Small intestine (tissue), 7 donors: ENCODE measurements around the gene AGR3. TPM values are rescaled to one million over a fixed set of nuclear protein-coding genes. Genes with fewer than 3 reads are reported as not detected.
A peak's percentile ranks its signal among the peaks of the same experiment; 100 is the strongest.

Experiments used
- DNase-seq, 2 donors: peaks; one replicate each; pipeline versions ENCODE4 v3.0.0 to v3.0.0-alpha.2; 2013
- FAIRE-seq: peaks from 2 replicates; lab custom pipeline; 2012; peaks lifted over from hg19 to GRCh38; lab: Jason Lieb, UNC
- H3K27ac ChIP-seq, 3 donors: one replicate each; pipeline ENCODE4 v1.5.1; 2013; ENCODE audit warnings: low read length in 2 of 3, mild to moderate bottlenecking in 2 of 3, control low read depth in 1 of 3, inconsistent platforms in 1 of 3, low read depth in 1 of 3, moderate library complexity in 1 of 3
- H3K27me3 ChIP-seq, 3 donors: one replicate each; pipeline ENCODE4 v1.6.1; 2013; ENCODE audit warnings: low read length in 3 of 3, inconsistent platforms in 1 of 3; ENCODE audit not compliant: control insufficient read depth in 3 of 3, insufficient read depth in 3 of 3
- H3K36me3 ChIP-seq, 3 donors: one replicate each; pipeline ENCODE4 v1.6.1; 2013; ENCODE audit warnings: low read length in 3 of 3, inconsistent platforms in 1 of 3, low read depth in 1 of 3, mild to moderate bottlenecking in 1 of 3, moderate library complexity in 1 of 3; ENCODE audit not compliant: control insufficient read depth in 3 of 3, insufficient read depth in 2 of 3
- H3K4me1 ChIP-seq, 3 donors: one replicate each; pipeline ENCODE4 v1.6.1; 2013; ENCODE audit warnings: low read length in 2 of 3, inconsistent platforms in 1 of 3, low read depth in 1 of 3, mild to moderate bottlenecking in 1 of 3, moderate library complexity in 1 of 3; ENCODE audit not compliant: control insufficient read depth in 3 of 3, insufficient read depth in 2 of 3
- H3K4me3 ChIP-seq, 3 donors: one replicate each; pipeline ENCODE4 v1.5.1; 2013; ENCODE audit warnings: low read length in 3 of 3, control low read depth in 1 of 3, inconsistent platforms in 1 of 3, low read depth in 1 of 3, mild to moderate bottlenecking in 1 of 3, moderate library complexity in 1 of 3
- H3K9me3 ChIP-seq, 2 donors: one replicate each; pipeline ENCODE4 v1.6.1; 2013; ENCODE audit warnings: low read depth in 1 of 2, low read length in 1 of 2; ENCODE audit not compliant: control insufficient read depth in 2 of 2, insufficient read depth in 1 of 2
- WGBS, 3 donors: extraction: QIAGEN DNeasy Blood & Tissue Kit; methylation state at CpG; one replicate each; pipeline ENCODE4 v1.1.7; 2013; 5-methylcytosine and 5-hydroxymethylcytosine counted together
- polyA plus RNA-seq, 4 donors: library from polyadenylated mRNA; stranded (reverse) in 3 of 4; unstranded in 1 of 4; fragments of 200-250 nt in 3 of 4; fragments of 120-200 nt in 1 of 4; gene quantifications; one replicate each; pipeline versions ENCODE4 v1.2.1 to v1.2.3, GENCODE V29; 2013
- donor health status: healthy with polysubstance abuse.
- donor health status: control.
- donor health status: control.
- donor health status: Bipolar disorder and iron deficiency.
- donor health status: healthy.

The AGR3 gene
- polyA plus RNA-seq, 4 donors, result 215 to 509 (median 305) TPM

DNA sequence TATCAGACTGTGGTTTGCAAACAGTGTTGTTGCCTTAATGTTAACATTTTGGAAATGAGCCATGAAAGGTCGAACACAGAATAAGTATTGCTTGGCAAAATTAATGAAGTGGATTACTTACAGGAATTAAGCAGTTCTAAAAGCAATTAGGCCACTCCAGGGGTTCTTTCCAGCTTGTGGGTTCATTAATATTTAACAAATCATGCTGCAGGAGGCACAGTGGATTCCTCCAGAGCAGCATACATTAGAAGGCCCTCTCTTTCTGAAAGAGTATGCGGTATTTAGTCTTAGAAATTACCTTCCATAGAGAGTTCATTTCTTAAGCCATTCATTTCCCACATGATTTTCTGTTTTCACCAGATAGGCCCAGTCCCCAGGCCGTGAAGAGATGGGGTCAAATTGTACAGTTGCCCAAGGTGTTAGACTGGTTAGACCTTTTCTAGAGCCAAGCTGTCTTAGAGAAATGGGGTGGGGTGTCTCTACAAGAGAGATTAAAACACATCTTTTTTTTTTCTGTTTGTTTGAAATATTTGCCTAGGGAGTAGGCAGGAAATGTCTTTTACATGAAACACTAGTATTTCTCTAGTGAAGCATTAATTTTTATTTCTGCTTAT lies 40.0 kb upstream of the AGR3 start:
- Histone ChIP-seq H3K4me1 (peaks cover 2 to 36% (median 7%) of the 10 kb centered on the region in 3 donors), H3K4me3 (no peak overlapping the region), H3K27me3 (no peaks in the 10 kb centered on the region), H3K27ac (peak overlapping the region in 2 of 3 donors; percentile 47 to 72), H3K36me3 (no peaks in the 10 kb centered on the region), H3K9me3 (no peaks in the 10 kb centered on the region)
- DNase-seq (peak; percentile 32 to 66), FAIRE-seq (no peak)
- 15 to 57% (median 34%) methylated on average over 3 of the region's 3 CpGs for WGBS, 3 donors

DNA sequence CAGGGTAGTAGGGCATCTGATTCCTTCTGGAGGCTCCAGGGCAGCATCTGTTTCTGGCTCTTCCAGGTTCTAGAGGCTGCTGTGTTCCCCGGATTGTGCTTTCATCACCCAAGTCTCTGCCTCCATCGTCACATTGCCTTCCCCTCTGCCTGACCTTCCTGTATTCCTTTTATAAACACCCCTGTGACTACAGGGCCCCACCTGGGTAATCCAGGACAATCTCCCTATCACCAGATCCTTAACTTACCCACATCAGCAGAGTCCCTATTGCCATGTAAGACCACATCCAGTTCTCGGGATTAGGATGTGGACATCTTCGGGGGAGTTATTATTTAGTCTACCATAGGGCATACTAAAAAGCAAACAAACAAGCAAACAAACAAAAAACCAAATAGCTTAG lies 39.4 kb upstream of the AGR3 start:
- DNase-seq (peak in 1 of 2 donors; percentile 16), FAIRE-seq (no peak)
- WGBS, 3 donors, result 79 to 83% (median 79%) methylated on average over 4 of the region's 4 CpGs
- Histone ChIP-seq H3K27ac (peak overlapping the region in 1 of 3 donors; percentile 72), H3K4me1 (peaks cover 2 to 41% (median 7%) of the 10 kb centered on the region in 3 donors), H3K27me3 (no peaks in the 10 kb centered on the region), H3K4me3 (no peak overlapping the region), H3K36me3 (no peaks in the 10 kb centered on the region), H3K9me3 (no peaks in the 10 kb centered on the region)

- Histone ChIP-seq H3K4me3 (no peak overlapping the region), H3K27ac (no peak overlapping the region), H3K27me3 (no peaks in the 10 kb centered on the region), H3K9me3 (peaks cover 0 to 3% of the 10 kb centered on the region in 2 donors), H3K36me3 (no peaks in the 10 kb centered on the region), H3K4me1 (peaks cover 2 to 45% (median 7%) of the 10 kb centered on the region in 3 donors)
- FAIRE-seq, result no peak
- no peak for DNase-seq
Observed at GRCh38 chr7:16919440-16919839, 37.7 kb upstream of the AGR3 start.

- FAIRE-seq (no peak), DNase-seq (peak; percentile 53 to 71)
- Histone ChIP-seq H3K27me3 (no peaks in the 10 kb centered on the region), H3K36me3 (no peaks in the 10 kb centered on the region), H3K4me3 (no peak overlapping the region), H3K4me1 (peaks cover 2 to 45% (median 7%) of the 10 kb centered on the region in 3 donors), H3K27ac (no peak overlapping the region), H3K9me3 (peaks cover 0 to 3% of the 10 kb centered on the region in 2 donors)
- 48 to 51% (median 49%) methylated on average over 6 of the region's 6 CpGs for WGBS, 3 donors
Observed at GRCh38 chr7:16918288-16918895, 36.6 kb upstream of the AGR3 start.

GRCh38 chr7:16916738-16917137 lies 35.0 kb upstream of the AGR3 start:
- peak overlapping the region in 1 of 3 donors; percentile 52 for H3K27ac ChIP-seq
- no peaks in the 10 kb centered on the region for H3K36me3 ChIP-seq
- H3K4me1 ChIP-seq, result peaks cover 2 to 35% (median 4%) of the 10 kb centered on the region in 3 donors
- no peak for DNase-seq
- FAIRE-seq, result no peak
- no peak overlapping the region for H3K4me3 ChIP-seq
- 87 to 98% (median 94%) methylated on average over 5 of the region's 5 CpGs for whole genome bisulfite sequencing, 3 donors
- H3K9me3 ChIP-seq, result peaks cover 0 to 15% of the 10 kb centered on the region in 2 donors
- no peaks in the 10 kb centered on the region for H3K27me3 ChIP-seq

DNA sequence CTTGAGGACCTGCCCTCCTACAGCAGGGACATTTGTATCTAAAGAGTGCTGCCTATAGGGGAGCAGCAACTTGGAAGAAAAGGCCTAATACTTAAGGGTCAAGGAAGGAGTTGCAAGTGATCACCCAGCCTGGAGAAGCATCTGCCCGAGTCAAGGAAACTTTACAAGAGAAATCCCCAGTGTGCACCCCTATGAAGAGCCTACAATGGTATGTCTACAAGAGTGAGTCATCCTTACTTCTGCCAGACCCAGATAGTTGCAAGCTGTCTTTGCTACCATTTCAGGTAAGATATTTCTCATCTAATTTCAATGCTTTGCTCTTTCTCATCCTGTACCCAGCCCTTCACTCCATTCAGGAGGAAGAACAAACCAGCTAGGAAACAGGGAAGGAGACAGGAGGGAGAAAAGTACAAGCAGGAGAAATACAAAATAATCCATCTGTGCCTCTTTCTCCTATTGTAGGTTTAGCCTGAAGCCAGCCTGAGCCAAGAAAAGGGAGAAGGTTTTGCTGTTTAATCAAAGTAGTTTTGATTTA lies 34.4 kb upstream of the AGR3 start:
- FAIRE-seq (no peak), DNase-seq (peak; percentile 30 to 41)
- H3K4me1 ChIP-seq, result peaks cover 2 to 29% (median 2%) of the 10 kb centered on the region in 3 donors
- no peaks in the 10 kb centered on the region for H3K36me3 ChIP-seq
- H3K4me3 ChIP-seq, result no peak overlapping the region
- peaks cover 0 to 15% of the 10 kb centered on the region in 2 donors for H3K9me3 ChIP-seq
- H3K27me3 ChIP-seq, result no peaks in the 10 kb centered on the region
- no peak overlapping the region for H3K27ac ChIP-seq
- 81 to 89% (median 81%) methylated on average over 1 of the region's 1 CpG for WGBS, 3 donors

- H3K4me3 ChIP-seq, result no peak overlapping the region
- WGBS, 3 donors, result 79 to 93% (median 88%) methylated on average over 4 of the region's 4 CpGs
- H3K9me3 ChIP-seq, result peaks cover 0 to 15% of the 10 kb centered on the region in 2 donors
- FAIRE-seq, result no peak
- no peaks in the 10 kb centered on the region for H3K36me3 ChIP-seq
- no peaks in the 10 kb centered on the region for H3K27me3 ChIP-seq
- peaks cover 0 to 22% (median 2%) of the 10 kb centered on the region in 3 donors for H3K4me1 ChIP-seq
- H3K27ac ChIP-seq, result no peak overlapping the region
- DNase-seq, result no peak
Observed at GRCh38 chr7:16915405-16915804, 33.6 kb upstream of the AGR3 start.

GRCh38 chr7:16914771-16915170 lies 33.0 kb upstream of the AGR3 start:
- DNase-seq (peak in 1 of 2 donors; percentile 84), FAIRE-seq (no peak)
- Histone ChIP-seq H3K9me3 (peaks cover 0 to 15% of the 10 kb centered on the region in 2 donors), H3K4me1 (peaks cover 0 to 21% (median 2%) of the 10 kb centered on the region in 3 donors), H3K27me3 (no peaks in the 10 kb centered on the region), H3K4me3 (no peak overlapping the region), H3K36me3 (no peaks in the 10 kb centered on the region), H3K27ac (no peak overlapping the region)
- WGBS, 3 donors, result 70 to 90% (median 78%) methylated on average over 4 of the region's 4 CpGs
